C4-2B (cell line): ENCODE measurements around the gene SERTAD3.

ENCODE experiments used
- ZFX ChIP-seq: fragments of 450-650 bp; IDR thresholded peaks from 2 replicates; pipeline ENCODE4 v1.6.1; 2017
- TF ChIP-seq, protein P1 (sequence below): fragments of 450-650 bp; conservative IDR thresholded peaks from 2 replicates; pipeline ENCODE4 v1.5.1; 2017; ENCODE audit warnings: mild to moderate bottlenecking

DNA sequence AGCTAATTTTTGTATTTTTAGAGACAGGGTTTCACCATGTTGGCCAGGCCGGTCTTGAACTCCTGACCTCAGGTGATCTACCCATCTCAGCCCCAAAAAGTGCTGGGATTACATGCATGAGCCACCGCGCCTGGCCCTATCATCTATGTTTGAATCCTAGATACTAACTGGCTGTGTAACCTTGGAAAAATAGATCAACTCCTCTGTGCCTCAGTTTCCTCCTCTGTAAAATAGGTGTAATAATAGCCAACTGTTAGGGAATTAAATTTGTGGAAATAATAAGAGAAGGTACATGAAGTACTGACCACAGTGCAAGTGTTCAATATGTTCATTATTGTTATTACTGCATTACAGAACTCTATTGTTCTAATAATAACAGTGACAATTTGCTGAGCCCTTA, 27.0 kb upstream of the SERTAD3 start:
- TF ChIP-seq, protein P1, sequence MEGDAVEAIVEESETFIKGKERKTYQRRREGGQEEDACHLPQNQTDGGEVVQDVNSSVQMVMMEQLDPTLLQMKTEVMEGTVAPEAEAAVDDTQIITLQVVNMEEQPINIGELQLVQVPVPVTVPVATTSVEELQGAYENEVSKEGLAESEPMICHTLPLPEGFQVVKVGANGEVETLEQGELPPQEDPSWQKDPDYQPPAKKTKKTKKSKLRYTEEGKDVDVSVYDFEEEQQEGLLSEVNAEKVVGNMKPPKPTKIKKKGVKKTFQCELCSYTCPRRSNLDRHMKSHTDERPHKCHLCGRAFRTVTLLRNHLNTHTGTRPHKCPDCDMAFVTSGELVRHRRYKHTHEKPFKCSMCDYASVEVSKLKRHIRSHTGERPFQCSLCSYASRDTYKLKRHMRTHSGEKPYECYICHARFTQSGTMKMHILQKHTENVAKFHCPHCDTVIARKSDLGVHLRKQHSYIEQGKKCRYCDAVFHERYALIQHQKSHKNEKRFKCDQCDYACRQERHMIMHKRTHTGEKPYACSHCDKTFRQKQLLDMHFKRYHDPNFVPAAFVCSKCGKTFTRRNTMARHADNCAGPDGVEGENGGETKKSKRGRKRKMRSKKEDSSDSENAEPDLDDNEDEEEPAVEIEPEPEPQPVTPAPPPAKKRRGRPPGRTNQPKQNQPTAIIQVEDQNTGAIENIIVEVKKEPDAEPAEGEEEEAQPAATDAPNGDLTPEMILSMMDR, result no peak
- no peak for TF ChIP-seq ZFX
